Esophagus muscularis mucosa (tissue), 4 donors: ENCODE measurements around the gene DOCK3. TPM values are rescaled to one million over a fixed set of nuclear protein-coding genes. Genes with fewer than 3 reads are reported as not detected.
"Not testable (repeated sequence)": the region's sequence is repeated elsewhere in the genome, so short reads cannot be mapped to it uniquely, and the experiment has no call there.

Source experiments
- DNase-seq: peaks from one replicate; pipeline ENCODE4 v3.0.0-alpha.2; 2017; ENCODE audit errors: extremely low spot score
- H3K27ac ChIP-seq, 4 donors: fragments of 200-600 bp; sonication (generic); replicated peaks in 1 of 4; 1 replicate in 3 of 4; 2 replicates in 1 of 4; pipeline ENCODE4 v1.5.1; 2016 to 2019; ENCODE audit warnings: mild to moderate bottlenecking in 1 of 4
- H3K27me3 ChIP-seq, 4 donors: fragments of 200-600 bp; sonication (generic); one replicate each; pipeline versions ENCODE4 v1.5.1 to v1.6.0; 2016 to 2019
- H3K36me3 ChIP-seq, 4 donors: fragments of 200-600 bp; sonication (generic); one replicate each; pipeline ENCODE4 v1.5.1; 2016 to 2019
- H3K4me1 ChIP-seq, 4 donors: fragments of 200-600 bp; sonication (generic); one replicate each; pipeline ENCODE4 v1.5.1; 2016 to 2019
- H3K4me3 ChIP-seq, 4 donors: fragments of 200-600 bp; sonication (generic); 1 replicate in 2 of 4; 2 replicates in 2 of 4; pipeline ENCODE4 v1.5.1; 2016 to 2019; ENCODE audit warnings: mild to moderate bottlenecking in 4 of 4, moderate library complexity in 1 of 4
- H3K9me3 ChIP-seq, 4 donors: fragments of 200-600 bp; sonication (generic); 1 replicate in 3 of 4; 2 replicates in 1 of 4; pipeline ENCODE4 v1.5.1; 2016 to 2019
- CTCF ChIP-seq, 3 experiments: fragments of 200-600 bp in 2 of 3; fragments of 450-650 bp in 1 of 3; sonication (generic) in 2 of 3; IDR thresholded peaks; one replicate each; pipeline ENCODE4 v1.5.1; 2017 to 2019; ENCODE audit warnings: antibody characterized with exemption in 3 of 3, mild to moderate bottlenecking in 2 of 3, moderate library complexity in 1 of 3
- EP300 ChIP-seq: sonication (generic); formaldehyde crosslinking; IDR thresholded peaks from one replicate; pipeline ENCODE4 v1.6.1; 2017; ENCODE audit warnings: antibody characterized with exemption
- POLR2A ChIP-seq: fragments of 450-650 bp; IDR thresholded peaks from one replicate; pipeline ENCODE4 v1.6.1; 2017; ENCODE audit warnings: antibody characterized with exemption, moderate library complexity, mild to moderate bottlenecking, low read depth
- POLR2AphosphoS5 ChIP-seq, 2 donors: sonication (generic); formaldehyde crosslinking; IDR thresholded peaks; one replicate each; pipeline ENCODE4 v1.6.1; 2017; ENCODE audit warnings: antibody characterized with exemption in 2 of 2
- WGBS: methylation state at CpG from one replicate; pipeline ENCODE4 v1.1.5; 2018; 5-methylcytosine and 5-hydroxymethylcytosine counted together
- intact Hi-C: fragments of 100-400 bp; cut with DNase I; formaldehyde crosslinking; loops from one replicate; pipeline ENCODE4 v1.15.1; 2023
- total RNA-seq, 4 donors: library from RNA; depleted of rRNA; stranded (reverse); fragments of >200 nt; gene quantifications; one replicate each; pipeline versions ENCODE4 v1.1.0 to v1.2.1, GENCODE V29; 2016

The DOCK3 gene
- total RNA-seq, 4 donors from 2014 or later = 5.4 to 10.6 (median 7.2) TPM

DNA sequence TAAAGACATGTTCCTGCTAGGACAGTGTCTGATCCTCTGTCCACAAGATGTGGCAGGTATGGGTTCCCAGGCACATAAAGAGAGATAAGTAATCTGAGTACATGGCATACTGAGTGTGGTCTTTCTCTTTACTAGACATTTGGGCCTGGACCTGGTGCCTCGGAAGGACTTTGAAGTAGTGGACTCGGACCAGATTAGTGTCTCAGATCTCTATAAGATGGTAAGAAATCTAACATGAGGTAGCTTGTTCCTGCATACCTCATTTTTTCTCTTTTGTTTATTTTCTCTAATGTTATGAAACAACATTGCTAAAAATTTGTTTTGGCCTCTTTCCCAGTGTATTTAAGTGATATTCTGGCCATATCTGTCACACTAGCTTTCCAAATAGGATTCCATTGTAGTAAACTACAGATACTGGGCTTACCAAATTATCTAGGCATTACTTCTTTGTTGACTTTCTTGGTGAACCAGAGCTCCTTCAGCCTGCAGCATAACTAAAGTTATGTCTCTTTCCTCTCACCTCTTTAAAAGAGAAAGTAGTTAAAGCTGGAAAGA is 400.6 kb downstream of the DOCK3 start:
- TF ChIP-seq EP300 (no peak), CTCF (IDR thresholded peaks at IDR 0.05) (no peak), POLR2AphosphoS5 (IDR thresholded peaks at IDR 0.05) (no peak), POLR2A (no peak)
- H3K4me1 ChIP-seq = peaks cover 0 to 11% (median 6%) of the 10 kb centered on the region in 4 donors
- intact Hi-C loops = no loop called here

GRCh38 chr3:51082363-51082762 is 407.6 kb downstream of the DOCK3 start:
- Histone ChIP-seq H3K4me1 (no peaks in the 10 kb centered on the region), H3K36me3 (no peaks in the 10 kb centered on the region), H3K27me3 (no peaks in the 10 kb centered on the region), H3K4me3 (no peak overlapping the region), H3K9me3 (peaks cover 0 to 13% (median 8%) of the 10 kb centered on the region in 4 donors), H3K27ac (no peak overlapping the region)
- no peak for DNase-seq
- 86% methylated on average over 1 of the region's 2 CpGs for WGBS
- TF ChIP-seq EP300 = no peak
- TF ChIP-seq POLR2AphosphoS5 (IDR thresholded peaks at IDR 0.05) = no peak
- no peak for TF ChIP-seq CTCF (IDR thresholded peaks at IDR 0.05)
- no peak for TF ChIP-seq POLR2A
- intact Hi-C loops = no loop called here

More for the DNA sequence above, 400.6 kb downstream of the DOCK3 start:
- Histone ChIP-seq H3K36me3 (no peaks in the 10 kb centered on the region), H3K27ac (no peak overlapping the region), H3K9me3 (no peaks in the 10 kb centered on the region), H3K27me3 (no peaks in the 10 kb centered on the region), H3K4me3 (no peak overlapping the region)
- no peak for DNase-seq
- WGBS = 74% methylated on average over 2 of the region's 2 CpGs

- TF ChIP-seq POLR2AphosphoS5 (IDR thresholded peaks at IDR 0.05) (no peak), CTCF (IDR thresholded peaks at IDR 0.05) (no peak), EP300 (no peak), POLR2A (no peak)
- Histone ChIP-seq H3K27ac (no peak overlapping the region), H3K9me3 (peaks cover 0 to 13% (median 8%) of the 10 kb centered on the region in 4 donors), H3K36me3 (no peaks in the 10 kb centered on the region), H3K27me3 (no peaks in the 10 kb centered on the region), H3K4me1 (no peaks in the 10 kb centered on the region), H3K4me3 (no peak overlapping the region)
- WGBS = 97% methylated on average over 2 of the region's 2 CpGs
- intact Hi-C loops = no loop called here
- DNase-seq = no peak
Observed at GRCh38 chr3:51083490-51083889, 408.8 kb downstream of the DOCK3 start.

- not testable (repeated sequence) for H3K27me3 ChIP-seq, H3K4me1 ChIP-seq, H3K9me3 ChIP-seq, H3K4me3 ChIP-seq, H3K36me3 ChIP-seq, H3K27ac ChIP-seq, DNase-seq
- no CpG with 5 or more reads among the region's 6 CpGs for WGBS
- intact Hi-C loops = loop anchor here (5.0 kb wide), 1 partner anchor 475 kb away; the partner anchor contains the start of gene MAPKAPK3
Observed at GRCh38 chr3:51092141-51092540, 417.4 kb downstream of the DOCK3 start.

DNA sequence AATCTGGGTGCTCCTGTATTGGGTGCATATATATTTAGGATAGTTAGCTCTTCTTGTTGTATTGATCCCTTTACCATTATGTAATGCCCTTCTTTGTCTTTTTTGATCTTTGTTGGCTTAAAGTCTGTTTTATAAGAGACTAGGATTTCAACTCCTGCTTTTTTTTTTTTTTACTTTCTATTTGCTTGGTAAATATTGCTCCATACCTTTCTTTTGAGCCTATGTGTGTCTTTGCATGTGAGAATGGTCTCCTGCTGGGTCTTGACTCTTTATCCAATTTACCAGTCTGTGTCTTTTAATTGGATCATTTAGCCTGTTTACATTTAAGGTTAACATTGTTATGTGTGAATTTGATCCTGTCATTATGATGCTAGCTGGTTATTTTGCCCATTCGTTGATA is 420.1 kb downstream of the DOCK3 start:
- not testable (repeated sequence) for DNase-seq, H3K9me3 ChIP-seq, H3K4me3 ChIP-seq, H3K27me3 ChIP-seq, H3K36me3 ChIP-seq, H3K27ac ChIP-seq
- WGBS = 63% methylated on average over 1 of the region's 1 CpG
- H3K4me1 ChIP-seq = peaks cover 5 to 17% (median 15%) of the 10 kb centered on the region in 4 donors
- intact Hi-C loops = loop anchor here (5.0 kb wide), 1 partner anchor 478 kb away; the partner anchor contains the start of gene MAPKAPK3
